Esophagus (tissue), 2 donors: Measurements from ENCODE around the gene WDR64. TPM values are rescaled to one million over a fixed set of nuclear protein-coding genes. Genes with fewer than 3 reads are reported as not detected.

Experiments
- H3K27ac ChIP-seq, 2 donors: one replicate each; pipeline ENCODE4 v1.5.1; 2013; ENCODE audit warnings: low read depth in 2 of 2, mild to moderate bottlenecking in 2 of 2, inconsistent platforms in 1 of 2, low read length in 1 of 2, moderate library complexity in 1 of 2
- H3K27me3 ChIP-seq, 2 donors: one replicate each; pipeline ENCODE4 v1.6.1; 2013; ENCODE audit warnings: low read length in 2 of 2, control low read depth in 1 of 2, mild to moderate bottlenecking in 1 of 2; ENCODE audit not compliant: insufficient read depth in 2 of 2, control insufficient read depth in 1 of 2
- H3K36me3 ChIP-seq, 2 donors: one replicate each; pipeline ENCODE4 v1.6.1; 2013; ENCODE audit warnings: low read length in 1 of 2; ENCODE audit not compliant: control insufficient read depth in 2 of 2, insufficient read depth in 2 of 2
- H3K4me1 ChIP-seq, 2 donors: one replicate each; pipeline ENCODE4 v1.6.1; 2013; ENCODE audit warnings: low read length in 1 of 2; ENCODE audit not compliant: control insufficient read depth in 2 of 2, insufficient read depth in 2 of 2
- H3K4me3 ChIP-seq, 2 donors: one replicate each; pipeline ENCODE4 v1.5.1; 2013; ENCODE audit warnings: low read length in 2 of 2, mild to moderate bottlenecking in 2 of 2, low read depth in 1 of 2, moderate library complexity in 1 of 2
- H3K9me3 ChIP-seq, 2 donors: one replicate each; pipeline ENCODE4 v1.6.1; 2013; ENCODE audit warnings: mild to moderate bottlenecking in 2 of 2, low read depth in 1 of 2, low read length in 1 of 2, moderate library complexity in 1 of 2; ENCODE audit not compliant: control insufficient read depth in 2 of 2, insufficient read depth in 1 of 2
- WGBS, 2 donors: extraction: QIAGEN DNeasy Blood & Tissue Kit; methylation state at CpG; one replicate each; pipeline ENCODE4 v1.1.7; 2013; 5-methylcytosine and 5-hydroxymethylcytosine counted together
- polyA plus RNA-seq, 2 donors: library from polyadenylated mRNA; stranded (reverse); fragments of 200-250 nt; gene quantifications; one replicate each; pipeline ENCODE4 v1.2.3, GENCODE V29; 2013
- donor health status: healthy with polysubstance abuse.
- donor health status: Bipolar disorder and iron deficiency.

Gene WDR64
- polyA plus RNA-seq, 2 donors: not detected

DNA sequence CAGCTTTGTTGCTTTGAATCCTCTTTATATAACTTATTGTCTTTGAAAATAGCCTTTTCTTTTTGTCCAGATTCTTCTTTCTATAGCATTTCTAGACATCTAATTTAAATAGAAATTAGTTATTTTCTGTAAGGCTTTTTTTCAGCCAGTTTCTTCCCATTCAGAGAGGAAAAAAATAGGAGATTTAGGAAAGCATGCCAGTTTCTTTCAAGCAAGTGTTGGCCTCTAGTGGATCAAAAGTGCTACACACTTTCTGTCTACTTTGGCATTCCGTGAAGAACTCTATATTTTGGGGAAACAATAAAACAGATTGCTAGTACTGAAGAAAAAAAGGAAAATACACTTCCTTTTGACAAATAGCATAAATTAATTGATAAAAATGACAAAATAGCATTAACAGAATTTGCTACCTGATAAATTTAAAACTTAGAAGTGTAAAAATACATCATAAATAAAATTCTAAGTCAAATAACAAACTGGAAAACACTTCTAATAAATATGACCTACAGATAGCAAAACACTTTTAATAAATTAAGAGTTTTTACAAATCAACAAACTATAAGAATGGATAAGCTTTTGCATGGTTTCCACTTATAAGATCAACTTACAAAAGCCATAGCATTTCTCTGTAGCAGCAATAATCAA is 182.8 kb downstream of the WDR64 start:
- H3K4me3 ChIP-seq: no peak overlapping the region
- no peaks in the 10 kb centered on the region for H3K27me3 ChIP-seq
- H3K27ac ChIP-seq: no peak overlapping the region
- 7% methylated on average over 1 of the region's 1 CpG for WGBS, 2 donors
- H3K4me1 ChIP-seq: no peaks in the 10 kb centered on the region
- no peaks in the 10 kb centered on the region for H3K36me3 ChIP-seq
- no peaks in the 10 kb centered on the region for H3K9me3 ChIP-seq

- H3K36me3 ChIP-seq: no peaks in the 10 kb centered on the region
- H3K4me3 ChIP-seq: no peak overlapping the region
- WGBS, 2 donors: 54 to 62% methylated on average over 2 of the region's 2 CpGs
- H3K4me1 ChIP-seq: no peaks in the 10 kb centered on the region
- H3K27ac ChIP-seq: no peak overlapping the region
- H3K27me3 ChIP-seq: no peaks in the 10 kb centered on the region
- H3K9me3 ChIP-seq: no peaks in the 10 kb centered on the region
These were observed 184.9 kb downstream of the WDR64 start for GRCh38 chr1:241836941-241837340.

DNA sequence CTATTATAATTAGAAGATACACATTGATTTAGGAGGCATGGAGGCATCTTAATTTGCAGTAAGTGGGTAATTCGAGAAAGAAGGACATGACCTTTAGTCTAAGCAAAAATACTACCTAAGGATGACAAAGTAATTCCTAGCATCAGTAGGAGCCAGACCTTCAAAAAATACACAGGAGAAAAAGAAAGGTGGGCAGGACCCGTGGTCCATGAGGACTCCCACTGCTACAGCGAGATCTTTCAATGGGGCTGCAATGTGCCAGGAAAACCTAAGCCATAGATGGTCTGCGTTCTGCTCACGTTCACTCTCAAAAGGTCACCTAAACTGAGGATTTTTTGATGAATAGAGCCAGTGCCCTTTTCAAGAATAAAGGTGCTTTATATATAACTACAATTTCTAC is 185.3 kb downstream of the WDR64 start:
- H3K27ac ChIP-seq: no peak overlapping the region
- H3K27me3 ChIP-seq: no peaks in the 10 kb centered on the region
- 74 to 83% methylated on average over 5 of the region's 5 CpGs for WGBS, 2 donors
- no peaks in the 10 kb centered on the region for H3K36me3 ChIP-seq
- H3K4me1 ChIP-seq: no peaks in the 10 kb centered on the region
- no peaks in the 10 kb centered on the region for H3K9me3 ChIP-seq
- no peak overlapping the region for H3K4me3 ChIP-seq

DNA sequence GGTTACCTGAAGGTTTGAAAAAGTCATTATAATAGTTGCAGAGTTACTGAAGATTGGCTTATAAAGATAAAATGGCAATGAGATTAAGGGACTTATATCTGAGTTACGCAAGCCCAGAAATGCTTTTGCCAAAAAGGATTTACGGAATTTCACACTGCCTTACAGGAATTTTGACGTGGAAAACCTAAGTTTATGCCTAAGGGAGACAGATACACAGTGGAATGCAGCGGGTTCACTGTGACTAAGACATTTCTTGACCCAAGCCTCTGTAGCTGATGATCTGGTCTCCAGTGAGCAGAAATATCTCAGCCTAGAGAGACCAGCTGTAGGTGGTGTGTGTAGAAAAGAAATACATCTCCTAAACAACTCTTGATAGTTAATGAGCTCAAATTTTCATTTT is 185.8 kb downstream of the WDR64 start:
- H3K4me3 ChIP-seq: no peak overlapping the region
- no peaks in the 10 kb centered on the region for H3K9me3 ChIP-seq
- H3K4me1 ChIP-seq: no peaks in the 10 kb centered on the region
- H3K36me3 ChIP-seq: no peaks in the 10 kb centered on the region
- 46 to 58% methylated on average over 4 of the region's 4 CpGs for whole genome bisulfite sequencing, 2 donors
- H3K27ac ChIP-seq: no peak overlapping the region
- H3K27me3 ChIP-seq: no peaks in the 10 kb centered on the region

DNA sequence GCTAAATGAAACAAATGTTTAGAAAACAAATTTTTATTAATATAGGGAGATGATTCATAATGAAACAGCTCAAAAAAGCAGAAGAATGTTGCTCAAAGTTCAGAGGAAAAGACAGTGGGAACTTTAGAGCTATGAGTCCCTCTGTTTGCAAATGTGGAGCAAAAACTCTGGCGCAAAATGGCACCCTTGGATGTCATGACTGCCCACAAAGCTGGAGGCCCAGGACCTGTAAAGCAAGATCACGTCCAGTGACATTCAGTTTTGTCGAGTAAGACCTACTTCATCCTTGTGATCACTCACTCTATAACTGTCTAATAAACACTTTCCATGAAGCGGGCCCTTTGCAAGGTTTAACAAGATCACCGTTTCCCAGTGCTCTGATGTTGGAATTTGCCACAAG is 186.8 kb downstream of the WDR64 start:
- Histone ChIP-seq H3K4me1 (no peaks in the 10 kb centered on the region), H3K9me3 (no peaks in the 10 kb centered on the region), H3K36me3 (no peaks in the 10 kb centered on the region), H3K27me3 (no peaks in the 10 kb centered on the region), H3K4me3 (no peak overlapping the region), H3K27ac (no peak overlapping the region)
- WGBS, 2 donors: 89 to 96% methylated on average over 5 of the region's 5 CpGs

- Histone ChIP-seq H3K36me3 (no peaks in the 10 kb centered on the region), H3K27me3 (no peaks in the 10 kb centered on the region), H3K4me1 (no peaks in the 10 kb centered on the region), H3K27ac (no peak overlapping the region), H3K9me3 (no peaks in the 10 kb centered on the region), H3K4me3 (no peak overlapping the region)
- 75 to 81% methylated on average over 6 of the region's 6 CpGs for WGBS, 2 donors
These were observed 187.4 kb downstream of the WDR64 start for GRCh38 chr1:241839369-241839979.

GRCh38 chr1:241840164-241840563 is 188.1 kb downstream of the WDR64 start:
- 86 to 90% methylated on average over 6 of the region's 6 CpGs for WGBS, 2 donors

DNA sequence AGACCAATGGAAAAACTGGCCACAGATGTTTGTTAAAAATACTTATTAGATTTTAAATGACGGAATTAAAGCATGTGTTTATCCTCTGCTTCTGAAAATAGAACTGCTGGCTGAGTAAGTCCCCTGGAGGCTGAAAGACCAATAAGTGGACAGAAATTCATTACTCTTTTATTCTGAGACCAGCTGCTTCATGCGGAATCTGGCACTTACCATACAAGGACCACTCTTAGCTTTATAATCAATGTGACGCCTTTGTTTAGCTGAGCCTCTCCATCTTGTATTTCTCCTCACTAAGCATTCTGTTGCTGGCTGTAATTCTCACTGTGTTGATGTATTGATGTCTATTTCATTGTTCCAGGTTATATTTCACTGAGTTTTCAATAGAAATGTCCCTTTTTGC is 189.6 kb downstream of the WDR64 start:
- Histone ChIP-seq H3K36me3 (no peaks in the 10 kb centered on the region), H3K4me1 (no peaks in the 10 kb centered on the region), H3K9me3 (no peaks in the 10 kb centered on the region), H3K4me3 (no peak overlapping the region), H3K27ac (no peak overlapping the region), H3K27me3 (no peaks in the 10 kb centered on the region)
- 65 to 76% methylated on average over 3 of the region's 3 CpGs for WGBS, 2 donors

More at GRCh38 chr1:241840164-241840563, 188.1 kb downstream of the WDR64 start:
- Histone ChIP-seq H3K4me1 (no peaks in the 10 kb centered on the region), H3K36me3 (no peaks in the 10 kb centered on the region), H3K4me3 (no peak overlapping the region), H3K27ac (no peak overlapping the region), H3K27me3 (no peaks in the 10 kb centered on the region), H3K9me3 (no peaks in the 10 kb centered on the region)

- Histone ChIP-seq H3K4me1 (no peaks in the 10 kb centered on the region), H3K27ac (no peak overlapping the region), H3K36me3 (no peaks in the 10 kb centered on the region), H3K27me3 (no peaks in the 10 kb centered on the region), H3K4me3 (no peak overlapping the region), H3K9me3 (no peaks in the 10 kb centered on the region)
- 86 to 89% methylated on average over 2 of the region's 2 CpGs for WGBS, 2 donors
These were observed 190.5 kb downstream of the WDR64 start for GRCh38 chr1:241842565-241842964.

- Histone ChIP-seq H3K36me3 (no peaks in the 10 kb centered on the region), H3K27ac (no peak overlapping the region), H3K4me1 (peaks cover 5 to 6% of the 10 kb centered on the region in 2 donors), H3K27me3 (no peaks in the 10 kb centered on the region), H3K9me3 (no peaks in the 10 kb centered on the region), H3K4me3 (no peak overlapping the region)
- 77 to 86% methylated on average over 6 of the region's 6 CpGs for whole genome bisulfite sequencing, 2 donors
These were observed 192.5 kb downstream of the WDR64 start for GRCh38 chr1:241844593-241844992.
